B cell (primary cell): ENCODE measurements around the gene ANKS1A. TPM values are rescaled to one million over a fixed set of nuclear protein-coding genes. Genes with fewer than 3 reads are reported as not detected.

Experiments
- ATAC-seq: fragments of 200-7000 bp; cut with Tn5 transposase; one replicate; pipeline ENCODE4 v1.10.0; 2021; ENCODE audit warnings: low read depth, mild to moderate bottlenecking, moderate number of reproducible peaks, moderate library complexity
- CTCF ChIA-PET: fragments of 350-600 bp; sonication (Branson Sonifier 250); formaldehyde crosslinking; loops from one replicate; lab custom pipeline; 2021; ENCODE audit warnings: antibody characterized with exemption, inconsistent platforms; lab: Charles Lee
- POLR2A ChIA-PET: fragments of 350-600 bp; sonication (Branson Sonifier 250); formaldehyde crosslinking; loops from one replicate; lab custom pipeline; 2021; ENCODE audit warnings: antibody characterized with exemption; lab: Charles Lee
- DNase-seq: peaks from one replicate; pipeline ENCODE4 v3.0.0; 2013
- H2AFZ ChIP-seq: 2 replicates; pipeline ENCODE4 v1.6.1; 2012; ENCODE audit warnings: mild to moderate bottlenecking, low read depth, low read length; ENCODE audit not compliant: insufficient read depth, poor library complexity, severe bottlenecking
- H3K27ac ChIP-seq, 2 donors: 1 replicate in 1 of 2; 2 replicates in 1 of 2; pipeline ENCODE4 v1.5.1; 2012 to 2013; ENCODE audit warnings: low read length in 2 of 2, mild to moderate bottlenecking in 2 of 2, moderate library complexity in 1 of 2
- H3K27me3 ChIP-seq, 4 experiments: fragments of 200-600 bp in 1 of 4; sonication (generic) in 1 of 4; replicated peaks in 1 of 4; 1 replicate in 2 of 4; 2 replicates in 2 of 4; pipeline versions ENCODE4 v1.6.1 to v1.7.0; 2013 to 2016; ENCODE audit warnings: low read length in 3 of 4, mild to moderate bottlenecking in 2 of 4, mixed read lengths in 1 of 4, moderate library complexity in 1 of 4; ENCODE audit not compliant: insufficient read depth in 4 of 4, control insufficient read depth in 3 of 4; ENCODE audit errors: control extremely low read depth in 1 of 4
- H3K36me3 ChIP-seq, 2 experiments: replicated peaks in 1 of 2; 1 replicate in 1 of 2; 2 replicates in 1 of 2; pipeline versions ENCODE4 v1.6.1 to v1.7.1; 2013; ENCODE audit warnings: low read length in 1 of 2; ENCODE audit not compliant: insufficient read depth in 2 of 2, control insufficient read depth in 1 of 2; ENCODE audit errors: control extremely low read depth in 1 of 2, extremely low read depth in 1 of 2
- H3K4me1 ChIP-seq, 2 donors: fragments of 200-600 bp in 1 of 2; sonication (generic) in 1 of 2; 1 replicate in 1 of 2; 2 replicates in 1 of 2; pipeline versions ENCODE4 v1.5.1 to v1.6.1; 2013 to 2017; ENCODE audit warnings: low read length in 2 of 2; ENCODE audit not compliant: control insufficient read depth in 2 of 2, insufficient read depth in 2 of 2
- H3K4me2 ChIP-seq: replicated peaks from 2 replicates; pipeline ENCODE3; 2012; ENCODE audit warnings: mild to moderate bottlenecking, low read depth, low read length; ENCODE audit not compliant: poor library complexity, severe bottlenecking
- H3K4me3 ChIP-seq, 5 experiments: fragments of 200-600 bp in 1 of 5; sonication (generic) in 1 of 5; 1 replicate in 3 of 5; 2 replicates in 2 of 5; pipeline versions ENCODE4 v1.5.1 to v1.7.0; 2011 to 2016; ENCODE audit warnings: low read length in 4 of 5, mild to moderate bottlenecking in 4 of 5, low read depth in 2 of 5, control low read depth in 1 of 5, moderate library complexity in 1 of 5; ENCODE audit not compliant: insufficient read depth in 1 of 5; ENCODE audit errors: control extremely low read depth in 1 of 5, extremely low read depth in 1 of 5
- H3K79me2 ChIP-seq: fragments of 200-600 bp; sonication (generic); one replicate; pipeline ENCODE4 v1.6.0; 2016; ENCODE audit warnings: low read length; ENCODE audit not compliant: control insufficient read depth, insufficient read depth
- H3K9ac ChIP-seq: fragments of 200-600 bp; sonication (generic); 2 replicates; pipeline ENCODE4 v1.6.1; 2017; ENCODE audit warnings: mild to moderate bottlenecking, low read length, moderate library complexity
- H3K9me3 ChIP-seq, 3 donors: one replicate each; pipeline versions ENCODE4 v1.6.1 to v1.7.1; 2013; ENCODE audit warnings: low read length in 2 of 3; ENCODE audit not compliant: control insufficient read depth in 2 of 3, insufficient read depth in 1 of 3; ENCODE audit errors: control extremely low read depth in 1 of 3
- H4K20me1 ChIP-seq: 2 replicates; pipeline ENCODE4 v1.6.0; 2012; ENCODE audit warnings: mild to moderate bottlenecking, low read length; ENCODE audit not compliant: insufficient read depth, control insufficient read depth, poor library complexity, severe bottlenecking
- H3K27ac Mint-ChIP-seq: one replicate; pipeline ENCODE4 v1.8.0; 2021; ENCODE audit warnings: mixed read lengths
- H3K27me3 Mint-ChIP-seq: one replicate; pipeline ENCODE4 v1.8.0; 2021; ENCODE audit warnings: mixed read lengths
- H3K4me1 Mint-ChIP-seq: one replicate; pipeline ENCODE4 v1.8.0; 2021; ENCODE audit warnings: mixed read lengths
- H3K4me3 Mint-ChIP-seq: one replicate; pipeline ENCODE4 v1.8.0; 2021; ENCODE audit warnings: mixed read lengths
- H3K9me3 Mint-ChIP-seq: one replicate; pipeline ENCODE4 v1.8.0; 2022; ENCODE audit warnings: mixed read lengths; ENCODE audit not compliant: insufficient read depth
- CTCF ChIP-seq: fragments of 200-600 bp; IDR thresholded peaks from one replicate; pipeline ENCODE4 v1.8.0; 2022; ENCODE audit warnings: antibody characterized with exemption, mild to moderate bottlenecking
- EZH2 ChIP-seq: IDR thresholded peaks from 2 replicates; pipeline ENCODE4 v1.6.1; 2012; ENCODE audit warnings: borderline replicate concordance, low read depth, mild to moderate bottlenecking, moderate library complexity, low read length; ENCODE audit not compliant: insufficient read depth, poor library complexity, severe bottlenecking
- WGBS: methylation state at CpG from one replicate; pipeline ENCODE4 v1.1.5; 2013; ENCODE audit warnings: missing lambda C conversion rate; ENCODE audit not compliant: insufficient coverage; 5-methylcytosine and 5-hydroxymethylcytosine counted together
- intact Hi-C: fragments of 100-400 bp; cut with micrococcal nuclease; formaldehyde crosslinking; loops from one replicate; pipeline ENCODE4 v1.10.0; 2022
- polyA plus RNA-seq: library from polyadenylated mRNA; depleted of rRNA; stranded (reverse); fragments of >200 nt; gene quantifications from 2 replicates; pipeline ENCODE4 v1.2.3, GENCODE V29; 2012
- total RNA-seq, 2 donors: library from RNA; stranded (reverse); fragments of 120-200 nt in 1 of 2; gene quantifications; 1 replicate in 1 of 2; 2 replicates in 1 of 2; pipeline versions ENCODE4 v1.2.3 to v1.2.4, GENCODE V29; 2013 to 2022

Gene ANKS1A
- total and polyA plus RNA-seq, 2 donors (not counting 1 experiment from before 2014, with no cell fraction given) = 3.4 to 19.7 TPM

DNA sequence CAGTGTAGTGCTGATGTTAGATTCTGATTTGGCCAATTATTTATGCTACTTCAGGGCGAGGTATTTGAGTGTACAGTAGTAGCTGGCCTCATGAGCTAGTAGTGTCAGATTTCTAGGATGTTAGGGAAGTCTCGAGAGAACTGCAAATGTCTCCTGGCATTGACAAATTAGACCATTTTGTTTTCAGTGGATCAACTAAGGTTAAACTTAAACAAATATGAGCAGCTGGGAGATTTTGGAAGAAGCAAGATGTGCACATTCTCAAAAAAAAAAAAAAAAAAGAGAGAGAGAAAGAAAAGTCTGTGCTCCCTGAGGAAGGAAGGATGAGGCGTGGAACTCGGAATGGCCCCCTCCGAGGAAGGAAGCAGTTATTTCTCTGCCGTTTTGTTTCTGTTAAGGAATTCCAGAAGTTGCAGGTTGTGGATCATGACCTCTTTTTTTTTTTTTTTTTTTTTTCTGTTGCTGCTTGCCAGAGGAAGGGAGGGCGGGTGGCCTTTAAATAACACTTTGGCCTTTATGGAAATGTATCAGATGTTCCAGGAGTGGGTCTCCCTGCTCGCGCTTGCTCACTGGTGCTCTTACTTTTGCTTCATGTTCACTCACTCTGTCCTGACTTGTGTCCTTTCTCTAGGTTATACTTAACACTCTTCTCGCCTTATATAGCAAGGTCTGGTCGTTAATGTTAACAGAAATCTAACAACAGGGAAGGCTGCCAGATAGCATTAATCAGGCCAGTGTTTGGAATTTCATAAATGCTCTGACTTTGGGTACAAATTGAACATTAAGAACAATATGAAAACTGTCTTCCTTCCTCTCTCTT is 127.7 kb downstream of the ANKS1A start:
- Histone ChIP-seq H2AFZ (no peak overlapping the region), H3K9ac (no peak overlapping the region), H3K9me3 (no peaks in the 10 kb centered on the region), H3K4me2 (no peak overlapping the region), H3K4me1 (no peaks in the 10 kb centered on the region), H3K4me3 (no peak overlapping the region), H3K27me3 (no peaks in the 10 kb centered on the region), H3K79me2 (no peaks in the 10 kb centered on the region), H3K27ac (no peak overlapping the region), H4K20me1 (no peaks in the 10 kb centered on the region), H3K36me3 (peaks cover 2 to 6% of the 10 kb centered on the region in 2 experiments)
- ChIA-PET CTCF (interaction anchor here (1.0 kb wide), 1 partner anchor 11 kb away, joined by 4 read pairs; no protein-coding TSS in a partner anchor), POLR2A (interaction anchor here (0.7 kb wide), 1 partner anchor 40 kb away, joined by 4 read pairs; no protein-coding TSS in a partner anchor)
- intact Hi-C loops = no loop called here
- H3K27ac Mint-ChIP-seq = no peak overlapping the region
- H3K9me3 Mint-ChIP-seq = no peaks in the 10 kb centered on the region
- 85% methylated on average over 9 of the region's 11 CpGs for WGBS
- DNase-seq = no peak
- no peak overlapping the region for H3K4me3 Mint-ChIP-seq
- no peaks in the 10 kb centered on the region for H3K27me3 Mint-ChIP-seq
- TF ChIP-seq CTCF (no peak), EZH2 (no peak)
- no peak for ATAC-seq
- H3K4me1 Mint-ChIP-seq = no peaks in the 10 kb centered on the region
